K562 (cell line): ENCODE measurements around the gene KCTD8. TPM values are rescaled to one million over a fixed set of nuclear protein-coding genes. Genes with fewer than 3 reads are reported as not detected.

Experiments
- ATAC-seq: fragments of 200-7000 bp; cut with Tn5 transposase; 3 replicates; pipeline ENCODE4 v1.9.1; 2020; ENCODE audit warnings: moderate library complexity
- BruUV-seq: library from RNA; stranded (reverse); fragments of 400-500 nt; replicated peaks from 2 replicates; lab custom pipeline; 2021; lab: Mats Ljungman, UMichigan
- CTCF ChIA-PET: fragments of 300-600 bp; formaldehyde crosslinking; extraction: SDS; loops from one replicate; lab custom pipeline; 2021; ENCODE audit warnings: low intra/inter-chr PET ratio; lab: Yijun Ruan, JAX
- POLR2A ChIA-PET: fragments of 300-600, 350-650 bp; sonication (Branson Sonifier 250); formaldehyde crosslinking; extraction: SDS; loops from one replicate; lab custom pipeline; 2021; ENCODE audit warnings: antibody characterized with exemption, inconsistent platforms; lab: Yijun Ruan, JAX
- DNase-seq, 4 experiments: peaks; one replicate each; pipeline versions ENCODE4 v3.0.0 to v3.0.0-alpha.2; 2011 to 2018; ENCODE audit warnings: low spot score in 3 of 4, mixed read lengths in 3 of 4; ENCODE audit errors: extremely low read depth in 1 of 4
- FAIRE-seq: peaks from 2 replicates; lab custom pipeline; 2011; peaks lifted over from hg19 to GRCh38; lab: Jason Lieb, UNC
- H2AFZ ChIP-seq: 2 replicates; pipeline ENCODE4 v1.6.0; 2011; ENCODE audit warnings: low read depth, low read length, control low read depth, inconsistent platforms
- H3K27ac ChIP-seq: fragments of 200-600 bp; 3 replicates; pipeline ENCODE4 v1.8.0; 2011; ENCODE audit warnings: low read depth, mild to moderate bottlenecking, control low read depth, inconsistent platforms, low read length, moderate library complexity, mixed read lengths; ENCODE audit errors: extremely low read depth
- H3K27me3 ChIP-seq, 2 experiments: fragments of 300-600 bp in 1 of 2; 2 replicates in 1 of 2; 3 replicates in 1 of 2; pipeline versions ENCODE4 v1.6.0 to v1.8.0; 2011; ENCODE audit warnings: inconsistent platforms in 2 of 2, low read length in 2 of 2, mild to moderate bottlenecking in 1 of 2, mixed read lengths in 1 of 2, moderate library complexity in 1 of 2; ENCODE audit not compliant: control insufficient read depth in 2 of 2, insufficient read depth in 2 of 2
- H3K36me3 ChIP-seq: fragments of 300-600 bp; 3 replicates; pipeline ENCODE4 v1.8.0; 2011; ENCODE audit warnings: mild to moderate bottlenecking, low read length, inconsistent platforms; ENCODE audit not compliant: control insufficient read depth, insufficient read depth
- H3K4me1 ChIP-seq, 2 experiments: fragments of 200-600 bp in 1 of 2; replicated peaks in 1 of 2; 2 replicates in 1 of 2; 3 replicates in 1 of 2; pipeline versions ENCODE4 v1.5.1 to v1.8.0; 2011; ENCODE audit warnings: inconsistent platforms in 2 of 2, low read length in 2 of 2, mild to moderate bottlenecking in 1 of 2, mixed read lengths in 1 of 2, moderate library complexity in 1 of 2; ENCODE audit not compliant: control insufficient read depth in 2 of 2, insufficient read depth in 2 of 2
- H3K4me2 ChIP-seq: 2 replicates; pipeline ENCODE4 v1.6.1; 2011; ENCODE audit warnings: low read length, control low read depth, inconsistent platforms, mixed read lengths; ENCODE audit not compliant: insufficient read depth
- H3K4me3 ChIP-seq: fragments of 200-600 bp; sonication (generic), shearing (Covaris generic); 2 replicates; pipeline ENCODE4 v1.5.1; 2016; ENCODE audit warnings: control low read depth, inconsistent platforms
- H3K79me2 ChIP-seq: fragments of 200-600 bp; 3 replicates; pipeline ENCODE4 v1.8.0; 2011; ENCODE audit warnings: low read length, inconsistent platforms; ENCODE audit not compliant: control insufficient read depth, insufficient read depth
- H3K9ac ChIP-seq, 2 experiments: 2 replicates each; pipeline versions ENCODE4 v1.6.0 to v1.6.1; 2011; ENCODE audit warnings: low read depth in 2 of 2, low read length in 2 of 2, control low read depth in 1 of 2, inconsistent platforms in 1 of 2, mild to moderate bottlenecking in 1 of 2, mixed read lengths in 1 of 2; ENCODE audit not compliant: insufficient read depth in 1 of 2
- H3K9me1 ChIP-seq: one replicate; pipeline ENCODE4 v1.6.0; 2011; ENCODE audit warnings: inconsistent platforms, mild to moderate bottlenecking, low read length, moderate library complexity; ENCODE audit not compliant: control insufficient read depth, insufficient read depth
- H3K9me3 ChIP-seq: replicated peaks from 2 replicates; pipeline ENCODE4 v1.5.1; 2011; ENCODE audit warnings: low read depth, low read length, inconsistent platforms; ENCODE audit not compliant: control insufficient read depth, insufficient read depth
- H4K20me1 ChIP-seq: replicated peaks from 2 replicates; pipeline ENCODE4 v1.6.1; 2011; ENCODE audit warnings: low read length, inconsistent platforms, mixed read lengths; ENCODE audit not compliant: control insufficient read depth, insufficient read depth
- CCAR2 ChIP-seq: fragments of 200-400 bp; formaldehyde crosslinking; IDR thresholded peaks from 2 replicates; pipeline ENCODE4 v1.6.1; 2017; ENCODE audit warnings: mild to moderate bottlenecking, low read depth, low read length
- EP400 ChIP-seq: fragments of 450-650 bp; IDR thresholded peaks from 2 replicates; pipeline ENCODE4 v1.6.1; 2017; ENCODE audit warnings: antibody characterized with exemption, mild to moderate bottlenecking, moderate library complexity
- FOXM1 ChIP-seq, 2 experiments: fragments of 450-650 bp in 1 of 2; sonication (generic) in 1 of 2; formaldehyde crosslinking in 1 of 2; IDR thresholded peaks; 2 replicates each; pipeline versions ENCODE4 v1.6.1 to v1.9.0; 2017 to 2022; ENCODE audit warnings: low read depth in 2 of 2, mild to moderate bottlenecking in 2 of 2, missing genetic modification reagents in 1 of 2, moderate library complexity in 1 of 2
- KAT8 ChIP-seq: fragments of 450-650 bp; IDR thresholded peaks from 2 replicates; pipeline ENCODE4 v1.6.1; 2016; ENCODE audit warnings: low read depth, mild to moderate bottlenecking
- NFXL1 ChIP-seq: fragments of 450-650 bp; formaldehyde crosslinking; IDR thresholded peaks from 2 replicates; pipeline ENCODE4 v1.4.0; 2021; ENCODE audit warnings: mild to moderate bottlenecking
- PCBP2 ChIP-seq: fragments of 200-400 bp; formaldehyde crosslinking; IDR thresholded peaks from 2 replicates; pipeline ENCODE4 v1.6.1; 2018; ENCODE audit warnings: low read length, low read depth, mild to moderate bottlenecking, moderate library complexity; ENCODE audit not compliant: poor library complexity, severe bottlenecking
- TFE3 ChIP-seq: fragments of 450-650 bp; formaldehyde crosslinking; IDR thresholded peaks from 2 replicates; pipeline ENCODE4 v1.4.0; 2020; ENCODE audit warnings: mild to moderate bottlenecking, mixed read lengths
- ZNF586 ChIP-seq: fragments of 450-650 bp; formaldehyde crosslinking; conservative IDR thresholded peaks from 2 replicates; pipeline ENCODE4 v1.4.0; 2020; ENCODE audit warnings: mild to moderate bottlenecking, moderate library complexity
- WGBS: fragments of 100-300 bp; shearing (Covaris generic); methylation state at CpG from one replicate; pipeline ENCODE4 v1.1.6; 2016; ENCODE audit warnings: low coverage, mixed read lengths; ENCODE audit not compliant: insufficient coverage; ENCODE audit errors: missing lambda C conversion rate; 5-methylcytosine and 5-hydroxymethylcytosine counted together
- in situ Hi-C: fragments of 300-500 bp; cut with MboI; formaldehyde crosslinking; loops from 4 replicates; pipeline ENCODE4 v1.15.0; 2018; ENCODE audit warnings: inconsistent platforms, mixed read lengths
- intact Hi-C: fragments of 100-400 bp; cut with micrococcal nuclease; formaldehyde crosslinking; loops from 2 replicates; pipeline ENCODE4 v1.14.2; 2022
- polyA plus RNA-seq, 8 experiments: library from polyadenylated mRNA; depleted of rRNA in 4 of 8; stranded (reverse) in 5 of 8; unstranded in 3 of 8; fragments of >200 nt; fragmentation: Nextera tagmentation in 2 of 8; fragmentation: Illumina TruSeq in 1 of 8; extraction: Ambion mirVana in 2 of 8; extraction: Trizol in 1 of 8; gene quantifications; 2 replicates each; pipeline versions ENCODE4 v1.2.1 to v1.2.3, GENCODE V29; 2011 to 2014; ENCODE audit warnings: inconsistent platforms in 1 of 8, missing spikeins in 1 of 8
- total RNA-seq, 7 experiments: library from RNA; depleted of rRNA in 6 of 7; stranded (reverse); fragments of >200 nt in 6 of 7; fragmentation: Illumina TruSeq in 2 of 7; extraction: Trizol in 2 of 7; gene quantifications; 2 replicates each; pipeline versions ENCODE4 v1.2.1 to v1.2.3, GENCODE V29; 2011 to 2021; ENCODE audit warnings: low replicate concordance in 1 of 7

KCTD8 gene
- total and polyA plus RNA-seq, 9 of the 15 experiments (the other 6 are each of a cell fraction or from before 2014, with no cell fraction given) = not detected

- FAIRE-seq (no peak), ATAC-seq (no peak), DNase-seq (no peak)
- no peaks in the 10 kb centered on the region for H3K9me3 ChIP-seq
- intact Hi-C loops = no loop called here
- H4K20me1 ChIP-seq = no peaks in the 10 kb centered on the region
- H3K9me1 ChIP-seq = no peaks in the 10 kb centered on the region
- WGBS = no CpG with 5 or more reads among the region's 1 CpG
- H2AFZ ChIP-seq = no peak overlapping the region
- no peak overlapping the region for H3K4me3 ChIP-seq
- ChIA-PET CTCF (no interaction called here), POLR2A (no interaction called here)
- H3K4me1 ChIP-seq = no peaks in the 10 kb centered on the region
- H3K4me2 ChIP-seq = no peak overlapping the region
- no peak overlapping the region for H3K9ac ChIP-seq
- H3K36me3 ChIP-seq = no peaks in the 10 kb centered on the region
- no TSS peak for BruUV-seq
- no peaks in the 10 kb centered on the region for H3K27me3 ChIP-seq
- in situ Hi-C loops = no loop called here
- no peak overlapping the region for H3K27ac ChIP-seq
- TF ChIP-seq PCBP2 (peak; percentile 10), TFE3 (CRISPR knock-in tag) (no peak)
- H3K79me2 ChIP-seq = no peaks in the 10 kb centered on the region
Observed at GRCh38 chr4:44194365-44194764, 254.2 kb downstream of the KCTD8 start.

GRCh38 chr4:44186850-44187246 lies 261.8 kb downstream of the KCTD8 start:
- H3K4me2 ChIP-seq = no peak overlapping the region
- no peaks in the 10 kb centered on the region for H3K36me3 ChIP-seq
- in situ Hi-C loops (no loop called here), intact Hi-C loops (no loop called here)
- no peak overlapping the region for H2AFZ ChIP-seq
- no peak overlapping the region for H3K27ac ChIP-seq
- H3K4me3 ChIP-seq = no peak overlapping the region
- no peaks in the 10 kb centered on the region for H3K79me2 ChIP-seq
- ChIA-PET POLR2A (no interaction called here), CTCF (no interaction called here)
- H3K27me3 ChIP-seq = no peaks in the 10 kb centered on the region
- no peaks in the 10 kb centered on the region for H4K20me1 ChIP-seq
- no peak for DNase-seq
- H3K4me1 ChIP-seq = no peaks in the 10 kb centered on the region; a peak in 1 of 5 replicates
- ATAC-seq = no peak
- H3K9me1 ChIP-seq = no peaks in the 10 kb centered on the region
- no TSS peak for BruUV-seq
- no peaks in the 10 kb centered on the region for H3K9me3 ChIP-seq
- 0% methylated on average over 1 of the region's 1 CpG for whole genome bisulfite sequencing
- no peak for FAIRE-seq
- no peak overlapping the region for H3K9ac ChIP-seq
- no peak for TF ChIP-seq CCAR2
- TF ChIP-seq NFXL1 = no peak
- no peak for TF ChIP-seq EP400
- no peak for TF ChIP-seq FOXM1 (IDR thresholded peaks at IDR 0.05; ENCODE audit: low read depth)
- TF ChIP-seq FOXM1 (CRISPR knock-in tag; IDR thresholded peaks at IDR 0.05; ENCODE audit: low read depth) = no peak
- no peak for TF ChIP-seq ZNF586 (CRISPR knock-in tag)
- TF ChIP-seq KAT8 = no peak
